Esophagus muscularis mucosa (tissue), 4 donors: ENCODE results near the gene DOCK7. TPM values are rescaled to one million over a fixed set of nuclear protein-coding genes. Genes with fewer than 3 reads are reported as not detected.
"Not testable (repeated sequence)": the region's sequence is repeated elsewhere in the genome, so short reads cannot be mapped to it uniquely, and the experiment has no call there.

Experiments
- DNase-seq: peaks from one replicate; pipeline ENCODE4 v3.0.0-alpha.2; 2017; ENCODE audit errors: extremely low spot score
- H3K27ac ChIP-seq, 4 donors: fragments of 200-600 bp; sonication (generic); replicated peaks in 1 of 4; 1 replicate in 3 of 4; 2 replicates in 1 of 4; pipeline ENCODE4 v1.5.1; 2016 to 2019; ENCODE audit warnings: mild to moderate bottlenecking in 1 of 4
- H3K27me3 ChIP-seq, 4 donors: fragments of 200-600 bp; sonication (generic); one replicate each; pipeline versions ENCODE4 v1.5.1 to v1.6.0; 2016 to 2019
- H3K36me3 ChIP-seq, 4 donors: fragments of 200-600 bp; sonication (generic); one replicate each; pipeline ENCODE4 v1.5.1; 2016 to 2019
- H3K4me1 ChIP-seq, 4 donors: fragments of 200-600 bp; sonication (generic); one replicate each; pipeline ENCODE4 v1.5.1; 2016 to 2019
- H3K4me3 ChIP-seq, 4 donors: fragments of 200-600 bp; sonication (generic); 1 replicate in 2 of 4; 2 replicates in 2 of 4; pipeline ENCODE4 v1.5.1; 2016 to 2019; ENCODE audit warnings: mild to moderate bottlenecking in 4 of 4, moderate library complexity in 1 of 4
- H3K9me3 ChIP-seq, 4 donors: fragments of 200-600 bp; sonication (generic); 1 replicate in 3 of 4; 2 replicates in 1 of 4; pipeline ENCODE4 v1.5.1; 2016 to 2019
- EP300 ChIP-seq: sonication (generic); formaldehyde crosslinking; IDR thresholded peaks from one replicate; pipeline ENCODE4 v1.6.1; 2017; ENCODE audit warnings: antibody characterized with exemption
- POLR2A ChIP-seq: fragments of 450-650 bp; IDR thresholded peaks from one replicate; pipeline ENCODE4 v1.6.1; 2017; ENCODE audit warnings: antibody characterized with exemption, moderate library complexity, mild to moderate bottlenecking, low read depth
- POLR2AphosphoS5 ChIP-seq, 2 donors: sonication (generic); formaldehyde crosslinking; IDR thresholded peaks; one replicate each; pipeline ENCODE4 v1.6.1; 2017; ENCODE audit warnings: antibody characterized with exemption in 2 of 2
- WGBS: methylation state at CpG from one replicate; pipeline ENCODE4 v1.1.5; 2018; 5-methylcytosine and 5-hydroxymethylcytosine counted together
- intact Hi-C: fragments of 100-400 bp; cut with DNase I; formaldehyde crosslinking; loops from one replicate; pipeline ENCODE4 v1.15.1; 2023
- total RNA-seq, 4 donors: library from RNA; depleted of rRNA; stranded (reverse); fragments of >200 nt; gene quantifications; one replicate each; pipeline versions ENCODE4 v1.1.0 to v1.2.1, GENCODE V29; 2016
- TF ChIP-seq, protein P1 (sequence below), 3 experiments: fragments of 200-600 bp in 2 of 3; fragments of 450-650 bp in 1 of 3; sonication (generic) in 2 of 3; IDR thresholded peaks; one replicate each; pipeline ENCODE4 v1.5.1; 2017 to 2019; ENCODE audit warnings: antibody characterized with exemption in 3 of 3, mild to moderate bottlenecking in 2 of 3, moderate library complexity in 1 of 3

The DOCK7 gene
- total RNA-seq, 4 donors from 2014 or later: 27.7 to 66.7 (median 30.5) TPM

DNA sequence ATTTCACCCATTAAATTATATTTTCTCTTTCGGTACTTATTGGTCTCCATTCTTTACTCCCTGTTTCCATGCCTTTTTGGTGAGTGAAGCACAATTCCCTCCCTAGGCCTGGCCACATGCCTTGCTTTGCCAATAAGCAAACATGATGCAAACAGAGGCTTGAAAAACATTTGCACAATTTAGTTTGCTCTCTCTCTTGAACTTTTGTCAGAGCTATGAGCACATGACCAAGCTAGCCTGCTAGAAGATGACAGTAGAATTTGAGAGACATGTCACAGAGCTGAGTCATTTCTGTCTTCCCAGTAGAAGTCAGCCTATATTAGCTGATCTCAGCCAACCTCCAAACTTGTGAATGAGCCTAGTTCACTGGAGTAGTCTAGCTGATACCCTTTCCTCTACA, 66.3 kb downstream of the DOCK7 start:
- Histone ChIP-seq H3K4me3 (no peak overlapping the region), H3K36me3 (peaks cover 0 to 21% (median 10%) of the 10 kb centered on the region in 4 donors), H3K9me3 (no peaks in the 10 kb centered on the region), H3K27ac (no peak overlapping the region), H3K27me3 (no peaks in the 10 kb centered on the region), H3K4me1 (peaks cover 0 to 9% (median 2%) of the 10 kb centered on the region in 4 donors)
- no peak for DNase-seq
- TF ChIP-seq POLR2A (no peak), EP300 (no peak), POLR2AphosphoS5 (IDR thresholded peaks at IDR 0.05) (no peak)
- TF ChIP-seq, protein P1, sequence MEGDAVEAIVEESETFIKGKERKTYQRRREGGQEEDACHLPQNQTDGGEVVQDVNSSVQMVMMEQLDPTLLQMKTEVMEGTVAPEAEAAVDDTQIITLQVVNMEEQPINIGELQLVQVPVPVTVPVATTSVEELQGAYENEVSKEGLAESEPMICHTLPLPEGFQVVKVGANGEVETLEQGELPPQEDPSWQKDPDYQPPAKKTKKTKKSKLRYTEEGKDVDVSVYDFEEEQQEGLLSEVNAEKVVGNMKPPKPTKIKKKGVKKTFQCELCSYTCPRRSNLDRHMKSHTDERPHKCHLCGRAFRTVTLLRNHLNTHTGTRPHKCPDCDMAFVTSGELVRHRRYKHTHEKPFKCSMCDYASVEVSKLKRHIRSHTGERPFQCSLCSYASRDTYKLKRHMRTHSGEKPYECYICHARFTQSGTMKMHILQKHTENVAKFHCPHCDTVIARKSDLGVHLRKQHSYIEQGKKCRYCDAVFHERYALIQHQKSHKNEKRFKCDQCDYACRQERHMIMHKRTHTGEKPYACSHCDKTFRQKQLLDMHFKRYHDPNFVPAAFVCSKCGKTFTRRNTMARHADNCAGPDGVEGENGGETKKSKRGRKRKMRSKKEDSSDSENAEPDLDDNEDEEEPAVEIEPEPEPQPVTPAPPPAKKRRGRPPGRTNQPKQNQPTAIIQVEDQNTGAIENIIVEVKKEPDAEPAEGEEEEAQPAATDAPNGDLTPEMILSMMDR (IDR thresholded peaks at IDR 0.05): no peak
- intact Hi-C loops: no loop called here
- WGBS: 97% methylated on average over 1 of the region's 1 CpG

DNA sequence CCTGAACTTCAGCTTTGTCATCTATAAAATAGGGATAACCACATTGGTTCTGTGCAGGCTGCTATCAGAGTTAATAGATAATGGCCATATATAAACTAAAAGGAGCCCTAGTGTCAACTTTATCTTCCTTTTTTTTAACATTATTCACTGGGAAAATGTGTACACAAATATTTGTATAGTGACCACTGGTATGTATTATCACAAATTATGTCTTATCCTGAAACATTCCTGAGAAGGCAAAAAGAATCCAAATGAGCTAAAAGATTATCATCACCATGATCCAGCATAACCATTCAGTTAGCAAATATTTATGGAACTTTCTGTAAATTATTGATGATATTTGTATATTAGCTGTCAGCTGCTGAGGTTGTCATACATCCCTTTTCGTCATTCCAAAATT, 74.3 kb downstream of the DOCK7 start:
- no peaks in the 10 kb centered on the region for H3K4me1 ChIP-seq
- TF ChIP-seq EP300: no peak
- no peak for TF ChIP-seq POLR2AphosphoS5 (IDR thresholded peaks at IDR 0.05)
- TF ChIP-seq, protein P1 (IDR thresholded peaks at IDR 0.05): no peak
- TF ChIP-seq POLR2A: no peak
- no peaks in the 10 kb centered on the region for H3K9me3 ChIP-seq
- H3K4me3 ChIP-seq: no peak overlapping the region
- H3K27ac ChIP-seq: no peak overlapping the region
- H3K27me3 ChIP-seq: no peaks in the 10 kb centered on the region
- no peak for DNase-seq
- WGBS: 100% methylated on average over 1 of the region's 1 CpG
- intact Hi-C loops: no loop called here
- peaks cover 0 to 17% (median 6%) of the 10 kb centered on the region in 4 donors for H3K36me3 ChIP-seq

DNA sequence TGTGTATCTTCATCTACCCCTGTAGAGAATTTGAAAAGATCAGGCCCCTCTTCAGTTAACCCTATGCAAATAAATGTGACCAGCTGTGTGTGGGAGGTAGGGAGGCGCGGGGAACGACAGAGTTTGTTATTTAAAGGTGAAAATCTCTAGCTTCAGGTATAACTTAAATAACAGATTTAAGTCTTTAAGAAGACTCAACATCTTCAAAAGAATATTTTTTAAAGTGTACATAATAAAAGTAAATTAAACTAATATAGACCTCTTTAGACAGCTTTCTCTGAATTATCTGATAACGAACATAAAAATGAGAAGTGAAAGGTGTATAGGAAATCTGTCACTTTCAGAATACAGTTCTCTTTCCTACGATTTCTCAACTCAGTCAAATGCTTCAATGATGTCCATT, 74.9 kb downstream of the DOCK7 start:
- DNase-seq: no peak
- Histone ChIP-seq H3K4me3 (no peak overlapping the region), H3K27me3 (no peaks in the 10 kb centered on the region), H3K36me3 (peaks cover 0 to 17% (median 3%) of the 10 kb centered on the region in 4 donors), H3K9me3 (no peaks in the 10 kb centered on the region), H3K27ac (no peak overlapping the region), H3K4me1 (no peaks in the 10 kb centered on the region)
- intact Hi-C loops: no loop called here
- 90% methylated on average over 5 of the region's 5 CpGs for WGBS
- TF ChIP-seq, protein P1 (IDR thresholded peaks at IDR 0.05): no peak
- TF ChIP-seq POLR2A (no peak), EP300 (no peak), POLR2AphosphoS5 (IDR thresholded peaks at IDR 0.05) (no peak)

DNA sequence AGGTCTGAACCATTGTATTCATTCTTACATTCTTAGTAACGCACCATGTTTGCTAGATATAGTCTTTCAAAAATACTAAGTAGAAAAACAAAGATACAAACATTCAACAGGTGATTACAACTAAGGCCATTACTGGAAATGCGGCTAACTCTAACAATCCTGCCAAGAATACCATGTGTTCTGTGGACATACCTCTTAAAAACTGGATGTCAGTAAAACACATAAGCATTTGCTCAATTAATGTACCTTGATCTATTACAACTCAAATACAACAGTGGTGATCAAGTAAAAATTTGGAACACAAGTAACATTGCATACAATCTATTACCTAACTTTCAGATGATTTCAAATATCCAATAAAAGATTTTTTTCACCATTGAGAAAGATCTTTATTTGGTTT, 75.4 kb downstream of the DOCK7 start:
- H3K4me1 ChIP-seq: no peaks in the 10 kb centered on the region
- no peaks in the 10 kb centered on the region for H3K9me3 ChIP-seq
- H3K36me3 ChIP-seq: peaks cover 0 to 17% (median under 1%) of the 10 kb centered on the region in 4 donors
- intact Hi-C loops: no loop called here
- 95% methylated on average over 2 of the region's 2 CpGs for WGBS
- DNase-seq: no peak
- H3K4me3 ChIP-seq: no peak overlapping the region
- H3K27ac ChIP-seq: no peak overlapping the region
- H3K27me3 ChIP-seq: no peaks in the 10 kb centered on the region
- no peak for TF ChIP-seq POLR2A
- TF ChIP-seq POLR2AphosphoS5 (IDR thresholded peaks at IDR 0.05): no peak
- no peak for TF ChIP-seq EP300

DNA sequence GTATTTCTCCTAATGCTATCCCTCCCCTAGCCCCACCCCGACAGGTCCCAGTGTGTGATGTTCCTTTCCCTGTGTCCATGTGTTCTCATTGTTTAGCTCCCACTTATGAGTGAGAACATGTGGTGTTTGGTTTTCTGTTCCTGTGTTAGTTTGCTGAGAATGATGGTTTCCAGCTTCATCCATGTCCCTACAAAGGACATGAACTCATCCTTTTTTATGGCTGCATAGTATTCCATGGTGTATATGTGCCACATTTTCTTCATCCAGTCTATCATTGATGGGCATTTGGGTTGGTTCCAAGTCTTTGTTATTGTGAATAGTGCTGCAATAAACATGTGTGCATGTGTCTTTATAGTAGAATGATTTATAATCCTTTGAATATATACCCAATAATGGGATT, 77.6 kb downstream of the DOCK7 start:
- DNase-seq, H3K27me3 ChIP-seq, H3K4me3 ChIP-seq, H3K9me3 ChIP-seq, intact Hi-C loops, H3K4me1 ChIP-seq, H3K27ac ChIP-seq: not testable (repeated sequence)
- peaks cover 0 to 17% (median 0%) of the 10 kb centered on the region in 4 donors for H3K36me3 ChIP-seq
- WGBS: 100% methylated on average over 1 of the region's 1 CpG

DNA sequence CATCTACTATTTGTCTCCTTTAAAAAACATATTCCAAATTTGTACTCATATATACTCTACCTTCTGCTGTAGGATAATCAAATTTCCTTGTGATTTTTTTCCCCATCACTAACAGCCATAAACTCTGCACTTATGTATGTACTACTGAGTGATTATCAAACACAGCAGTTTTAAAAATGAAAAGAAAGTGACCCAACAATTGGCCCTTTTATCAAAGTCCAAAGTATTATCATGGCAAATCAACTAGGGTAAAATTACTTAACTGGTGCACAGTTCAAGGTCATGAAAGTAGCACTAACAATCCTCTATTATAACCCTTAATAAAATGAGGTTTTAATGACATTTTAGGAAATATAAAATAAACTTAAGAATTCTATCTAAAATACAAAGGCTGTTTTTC, 79.3 kb downstream of the DOCK7 start:
- TF ChIP-seq, protein P1 (IDR thresholded peaks at IDR 0.05): no peak
- Histone ChIP-seq H3K27ac (no peak overlapping the region), H3K4me3 (no peak overlapping the region), H3K9me3 (no peaks in the 10 kb centered on the region), H3K4me1 (no peaks in the 10 kb centered on the region), H3K27me3 (no peaks in the 10 kb centered on the region), H3K36me3 (peaks cover 0 to 17% (median 0%) of the 10 kb centered on the region in 4 donors)
- no peak for DNase-seq
- intact Hi-C loops: no loop called here
